K562 (cell line): ENCODE measurements around the gene VKORC1. TPM values are rescaled to one million over a fixed set of nuclear protein-coding genes. Genes with fewer than 3 reads are reported as not detected.

ENCODE experiments used
- ATF1 ChIP-seq, 2 experiments: fragments of 450-650 bp in 1 of 2; IDR thresholded peaks; 2 replicates each; pipeline ENCODE4 v1.6.1; 2016; ENCODE audit warnings: missing compliant biosample characterization in 1 of 2, missing genetic modification characterization in 1 of 2
- BRD9 ChIP-seq: fragments of 450-650 bp; IDR thresholded peaks from 2 replicates; pipeline ENCODE4 v1.6.1; 2018; ENCODE audit warnings: low read depth; ENCODE audit not compliant: partially characterized antibody
- C11orf30 ChIP-seq: fragments of 450-650 bp; IDR thresholded peaks from 2 replicates; pipeline ENCODE4 v1.6.1; 2016; ENCODE audit warnings: low read depth, mild to moderate bottlenecking
- EHMT2 ChIP-seq: fragments of 450-650 bp; IDR thresholded peaks from 2 replicates; pipeline ENCODE4 v1.6.1; 2018; ENCODE audit warnings: antibody characterized with exemption
- ESRRB ChIP-seq: fragments of 250-450 bp; sonication (Bioruptor Pico); IDR thresholded peaks from 2 replicates; pipeline ENCODE4 v1.5.0; 2020; ENCODE audit warnings: mild to moderate bottlenecking, moderate library complexity, borderline replicate concordance
- GABPB2 ChIP-seq: fragments of 250-450 bp; sonication (Bioruptor Pico); conservative IDR thresholded peaks from 2 replicates; pipeline ENCODE4 v1.5.1; 2021; ENCODE audit warnings: mild to moderate bottlenecking
- LARP7 ChIP-seq: fragments of 450-650 bp; IDR thresholded peaks from 2 replicates; pipeline ENCODE4 v1.6.1; 2016
- MBD2 ChIP-seq: sonication (generic); IDR thresholded peaks from 2 replicates; pipeline ENCODE4 v1.6.1; 2016; ENCODE audit warnings: low read depth, borderline replicate concordance
- MEF2A ChIP-seq: IDR thresholded peaks from 2 replicates; pipeline ENCODE4 v1.6.1; 2011; ENCODE audit warnings: low read depth, mild to moderate bottlenecking, low read length, moderate library complexity; ENCODE audit not compliant: control insufficient read depth
- NBN ChIP-seq: fragments of 450-650 bp; IDR thresholded peaks from 2 replicates; pipeline ENCODE4 v1.6.1; 2016; ENCODE audit warnings: low read depth, mild to moderate bottlenecking
- RBM15 ChIP-seq: fragments of 200-400 bp; formaldehyde crosslinking; IDR thresholded peaks from 2 replicates; pipeline ENCODE4 v1.6.1; 2018; ENCODE audit warnings: mild to moderate bottlenecking, low read length, moderate library complexity; ENCODE audit not compliant: insufficient read depth
- RERE ChIP-seq: sonication (generic); formaldehyde crosslinking; IDR thresholded peaks from 2 replicates; pipeline ENCODE4 v1.8.0; 2023; ENCODE audit warnings: missing genetic modification reagents, mild to moderate bottlenecking, borderline replicate concordance
- RHOXF2B ChIP-seq: fragments of 250-450 bp; sonication (Bioruptor Pico); conservative IDR thresholded peaks from 2 replicates; pipeline ENCODE4 v1.5.1; 2021
- SUPT5H ChIP-seq: fragments of 450-650 bp; IDR thresholded peaks from 2 replicates; pipeline ENCODE4 v1.6.1; 2016
- TRIM25 ChIP-seq: fragments of 450-650 bp; IDR thresholded peaks from 2 replicates; pipeline ENCODE4 v1.7.0; 2016; ENCODE audit warnings: borderline replicate concordance
- ZNF121 ChIP-seq: sonication (generic); formaldehyde crosslinking; conservative IDR thresholded peaks from 2 replicates; pipeline ENCODE4 v1.8.0; 2022; ENCODE audit warnings: missing genetic modification reagents
- ZNF197 ChIP-seq: fragments of 200-800 bp; sonication (Bioruptor generic); IDR thresholded peaks from 2 replicates; pipeline ENCODE4 v1.6.1; 2016; ENCODE audit warnings: low read depth, missing genetic modification characterization, missing compliant biosample characterization
- ZNF239 ChIP-seq: fragments of 250-450 bp; sonication (Bioruptor Pico); IDR thresholded peaks from 2 replicates; pipeline ENCODE4 v1.4.0; 2020; ENCODE audit warnings: mild to moderate bottlenecking
- ZNF512 ChIP-seq: IDR thresholded peaks from 2 replicates; pipeline ENCODE4 v1.6.1; 2016; ENCODE audit warnings: missing genetic modification characterization, missing compliant biosample characterization
- ZNF76 ChIP-seq: fragments of 250-450 bp; sonication (Bioruptor Pico); IDR thresholded peaks from 2 replicates; pipeline ENCODE4 v1.4.0; 2020; ENCODE audit warnings: mild to moderate bottlenecking, moderate library complexity, borderline replicate concordance
- polyA plus RNA-seq, 8 experiments: library from polyadenylated mRNA; depleted of rRNA in 4 of 8; stranded (reverse) in 5 of 8; unstranded in 3 of 8; fragments of >200 nt; fragmentation: Nextera tagmentation in 2 of 8; fragmentation: Illumina TruSeq in 1 of 8; extraction: Ambion mirVana in 2 of 8; extraction: Trizol in 1 of 8; gene quantifications; 2 replicates each; pipeline versions ENCODE4 v1.2.1 to v1.2.3, GENCODE V29; 2011 to 2014; ENCODE audit warnings: inconsistent platforms in 1 of 8, missing spikeins in 1 of 8
- total RNA-seq, 7 experiments: library from RNA; depleted of rRNA in 6 of 7; stranded (reverse); fragments of >200 nt in 6 of 7; fragmentation: Illumina TruSeq in 2 of 7; extraction: Trizol in 2 of 7; gene quantifications; 2 replicates each; pipeline versions ENCODE4 v1.2.1 to v1.2.3, GENCODE V29; 2011 to 2021; ENCODE audit warnings: low replicate concordance in 1 of 7

VKORC1 gene
- total and polyA plus RNA-seq, 9 of the 15 experiments (the other 6 are each of a cell fraction or from before 2014, with no cell fraction given): 30.0 to 119 (median 62.1) TPM

GRCh38 chr16:31073142-31073969 lies 21.2 kb downstream of the VKORC1 start (continued):
- TF ChIP-seq MBD2 (no peak), SUPT5H (peak; percentile 25; the same call in 1 of the 2 replicates), C11orf30 (no peak), ESRRB (CRISPR knock-in tag) (no peak), TRIM25 (no peak), ZNF197 (peak; percentile 24; the same call in 1 of the 2 replicates), EHMT2 (no peak), RERE (CRISPR knock-in tag) (no peak), ZNF121 (CRISPR knock-in tag) (peak; percentile 100), GABPB2 (CRISPR knock-in tag) (no peak), MEF2A (no peak), NBN (peak; percentile 42; the same call in 1 of the 2 replicates), BRD9 (no peak), ZNF76 (CRISPR knock-in tag) (no peak; the same call in 1 of the 2 replicates), LARP7 (0 out of 2 replicates have a peak, but pooled peaks have one; percentile 25), ZNF239 (CRISPR knock-in tag) (no peak), ATF1 (CRISPR knock-in tag; IDR thresholded peaks at IDR 0.05) (no peak; the same call in 1 of the 2 replicates), ATF1 (tag; IDR thresholded peaks at IDR 0.05) (no peak), RBM15 (no peak), ZNF512 (no peak), RHOXF2B (CRISPR knock-in tag) (no peak)
